GM19193 (cell line): ENCODE results near the gene MPPED2.

Experiments used
- POLR2A ChIP-seq: IDR thresholded peaks from 4 replicates; pipeline ENCODE4 v1.6.1; 2011; ENCODE audit not compliant: insufficient read depth, insufficient read length; ENCODE audit errors: extremely low read depth

Gene MPPED2

DNA sequence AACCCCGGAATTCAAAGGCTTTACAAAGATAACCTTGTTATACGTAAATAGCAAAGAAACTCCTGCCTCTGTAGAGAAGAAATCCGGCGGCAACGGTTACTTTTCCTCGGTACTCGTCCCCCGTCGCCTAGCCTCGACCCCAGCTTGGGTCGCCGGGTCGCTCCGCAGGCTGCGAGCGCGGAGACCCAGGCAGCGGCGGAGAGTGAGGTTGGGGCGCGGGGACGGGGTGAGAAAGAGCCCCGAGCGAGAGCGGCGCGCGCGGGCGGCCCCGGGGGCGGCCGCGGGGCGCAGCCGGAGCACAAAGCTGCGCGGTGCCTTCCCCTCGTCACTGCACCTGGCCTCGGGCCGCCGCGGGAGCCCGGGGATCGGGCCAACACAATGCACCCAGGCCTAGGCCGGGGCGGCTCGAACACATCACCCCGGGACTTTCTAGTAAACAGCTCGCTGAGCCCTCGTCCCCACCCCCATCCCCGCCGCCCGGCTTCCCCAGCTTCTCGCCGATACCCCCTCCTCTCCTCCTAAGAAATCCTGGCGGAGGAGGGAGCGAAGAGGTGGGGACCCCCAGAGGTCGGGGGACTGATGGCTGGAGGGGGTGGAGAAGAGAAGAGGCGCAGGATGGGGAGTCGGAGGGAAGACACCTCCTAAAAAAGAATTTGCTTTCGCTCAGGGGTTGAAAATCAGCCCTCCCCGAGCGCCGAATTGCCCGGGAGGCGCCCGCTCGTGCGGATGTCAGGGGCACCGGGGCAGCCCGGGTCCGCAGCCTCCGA is 845 bp downstream of the MPPED2 start:
- no peak for TF ChIP-seq POLR2A

DNA sequence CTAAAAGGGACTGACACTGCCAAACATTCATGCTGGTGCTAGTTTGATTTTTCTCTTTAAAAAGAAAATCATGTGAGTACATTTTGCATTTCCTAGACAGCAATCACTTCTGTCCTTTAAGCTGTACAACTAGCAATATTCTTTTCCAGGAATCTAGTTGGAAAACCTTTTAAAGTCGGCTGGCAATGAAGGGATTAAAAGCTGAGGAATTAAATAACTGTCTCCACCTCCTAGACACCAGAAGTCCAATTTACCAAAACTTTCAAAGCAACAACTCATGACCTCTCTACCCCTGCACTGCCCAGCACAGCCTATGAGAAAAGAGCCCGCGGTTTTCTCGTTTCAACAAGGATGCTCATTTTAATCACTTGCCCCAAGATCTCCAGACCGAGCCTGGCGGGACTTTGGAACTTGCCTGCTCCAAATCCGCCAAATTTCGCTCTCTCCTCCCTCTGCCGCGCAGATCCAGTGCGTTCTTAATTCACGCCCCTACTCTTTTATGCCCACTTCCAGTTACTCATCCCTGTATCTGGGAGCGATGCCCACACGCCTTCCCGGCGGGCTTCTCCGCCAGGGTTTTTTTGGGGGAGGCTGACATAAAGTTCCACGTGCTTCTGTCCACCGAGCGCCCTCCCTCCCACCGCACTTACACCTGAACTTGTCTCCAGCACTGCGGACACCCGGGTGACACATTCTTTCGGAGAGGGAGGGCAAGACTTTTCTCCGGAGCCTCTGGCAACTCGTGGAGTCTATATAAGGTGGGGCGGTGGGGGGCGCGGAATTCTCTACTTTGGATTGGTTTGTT is 2.5 kb downstream of the MPPED2 start:
- no peak for TF ChIP-seq POLR2A

- TF ChIP-seq POLR2A, result no peak
These were observed 3.4 kb downstream of the MPPED2 start for GRCh38 chr11:30582726-30583125.

GRCh38 chr11:30581675-30582074 is 4.5 kb downstream of the MPPED2 start:
- no peak for TF ChIP-seq POLR2A

- no peak for TF ChIP-seq POLR2A
These were observed 5.6 kb downstream of the MPPED2 start for GRCh38 chr11:30580573-30580972.

- no peak for TF ChIP-seq POLR2A
These were observed 6.6 kb downstream of the MPPED2 start for GRCh38 chr11:30579415-30580175.

DNA sequence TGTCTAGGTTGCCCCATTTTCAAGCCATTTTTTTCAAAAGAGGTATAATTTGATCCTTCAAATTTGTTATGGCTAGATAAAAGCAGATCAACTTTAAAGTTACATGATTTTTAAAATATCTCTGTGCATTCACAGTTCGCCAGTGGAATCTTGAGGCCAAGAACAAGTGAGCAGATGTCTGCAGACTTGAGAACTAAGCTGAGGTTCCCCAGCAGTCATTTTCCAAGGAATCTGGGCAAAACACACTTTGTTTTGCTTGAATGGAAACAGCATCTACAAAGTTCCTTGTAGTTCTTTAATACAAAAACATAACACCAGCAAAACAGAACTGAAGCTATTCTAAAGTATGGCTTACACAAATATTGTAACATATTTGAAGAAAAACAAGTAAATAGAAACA is 7.7 kb downstream of the MPPED2 start:
- TF ChIP-seq POLR2A, result no peak

- TF ChIP-seq POLR2A, result no peak
These were observed 12.2 kb downstream of the MPPED2 start for GRCh38 chr11:30573951-30574350.

DNA sequence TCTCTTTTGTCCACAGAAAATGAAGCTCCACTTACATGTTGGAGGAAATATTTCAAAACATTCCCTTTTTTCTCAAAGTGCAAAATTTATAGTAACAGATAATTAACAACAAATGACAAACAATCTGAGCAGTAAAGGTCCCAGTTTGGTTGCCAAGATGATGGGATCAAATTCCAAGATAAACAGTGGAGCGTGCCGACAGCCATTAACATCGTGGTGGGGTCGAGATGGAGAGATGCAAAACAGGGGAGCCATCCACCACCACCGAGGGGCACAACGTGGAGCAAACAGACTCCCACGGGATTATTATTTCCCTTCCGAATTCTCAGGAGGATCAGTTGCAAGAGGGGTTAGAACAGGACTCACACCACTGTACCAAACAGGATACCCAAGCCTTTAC is 17.2 kb downstream of the MPPED2 start:
- no peak for TF ChIP-seq POLR2A

- TF ChIP-seq POLR2A, result no peak
These were observed 18.5 kb downstream of the MPPED2 start for GRCh38 chr11:30567644-30568043.

DNA sequence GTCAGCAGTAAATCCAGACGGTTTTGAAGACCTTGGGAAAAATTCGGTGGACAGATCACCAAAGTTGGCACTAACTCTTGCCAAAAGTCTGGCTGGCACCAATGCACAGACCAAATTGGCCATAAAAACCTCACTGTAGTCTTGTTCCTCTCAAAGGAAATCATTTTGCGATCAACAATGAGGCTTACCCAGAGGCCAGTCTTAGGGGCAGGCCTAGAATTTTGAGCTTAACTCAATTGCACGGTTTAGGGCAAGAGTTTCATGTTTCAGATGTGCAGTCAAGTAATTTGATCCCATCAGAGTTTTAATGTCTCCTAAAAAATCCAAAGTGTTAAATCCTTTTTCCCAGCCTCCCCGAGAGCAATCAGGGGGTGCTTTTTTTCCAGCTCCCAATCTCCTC is 19.0 kb downstream of the MPPED2 start:
- no peak for TF ChIP-seq POLR2A

DNA sequence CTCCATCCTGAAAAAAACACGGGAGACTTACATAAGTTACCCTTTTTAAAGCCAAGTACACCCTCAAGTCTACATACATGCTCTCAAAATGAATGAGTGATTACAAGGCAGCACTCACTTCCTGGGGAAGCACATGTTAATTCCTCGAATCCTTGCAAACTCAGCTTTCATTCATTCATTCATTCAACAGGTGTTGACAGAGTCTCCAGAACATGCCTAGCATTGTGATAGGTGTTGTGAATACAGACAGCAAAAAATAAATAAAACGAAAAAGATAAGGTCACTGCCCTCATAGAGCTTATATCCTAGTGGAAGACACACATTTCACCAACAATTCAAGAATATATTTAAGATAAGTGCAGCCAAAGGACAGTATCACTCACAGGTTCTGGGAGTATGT is 19.7 kb downstream of the MPPED2 start:
- no peak for TF ChIP-seq POLR2A

GRCh38 chr11:30565027-30565426 is 21.1 kb downstream of the MPPED2 start:
- no peak for TF ChIP-seq POLR2A

DNA sequence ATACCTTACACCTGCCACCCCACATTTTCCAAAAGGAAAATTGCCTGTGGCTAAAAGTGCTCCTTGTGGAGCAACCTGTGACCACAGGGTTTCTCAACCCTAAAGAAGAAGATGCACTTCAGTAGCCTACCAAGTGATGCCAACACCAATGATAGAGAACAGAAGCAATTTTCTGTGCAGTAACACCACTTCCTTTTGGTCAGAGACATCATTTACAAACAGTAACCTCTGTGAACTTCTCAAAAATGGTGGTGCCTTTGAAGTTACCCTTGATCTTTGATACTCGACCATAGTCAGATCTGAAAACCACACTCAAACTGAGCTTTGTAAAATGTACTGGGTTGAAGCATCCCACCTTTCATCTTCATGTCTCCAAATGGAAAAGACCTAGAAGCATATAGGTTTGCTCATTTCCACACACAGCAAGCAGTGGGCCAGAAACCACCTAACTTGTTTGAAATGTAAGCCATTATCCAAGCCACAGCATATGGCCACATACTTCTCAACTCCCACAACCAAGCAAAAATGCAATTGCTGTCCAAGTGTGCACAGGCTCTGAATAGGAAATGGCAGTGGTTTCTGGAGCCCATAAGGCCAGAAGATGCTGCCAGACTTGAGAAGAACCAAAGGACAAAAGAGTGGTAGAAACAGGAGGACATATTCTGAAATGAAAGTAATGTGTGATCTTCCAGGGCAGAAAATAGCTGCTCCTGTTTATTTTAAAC is 24.3 kb downstream of the MPPED2 start:
- TF ChIP-seq POLR2A, result no peak
